LNCaP clone FGC (cell line): ENCODE results near the gene SIK2.

Experiments used
- DNase-seq: peaks from one replicate; pipeline ENCODE4 v3.0.0-alpha.2; 2011; ENCODE audit warnings: low read depth
- H3K4me3 ChIP-seq: 2 replicates; pipeline ENCODE4 v1.5.1; 2011; ENCODE audit warnings: mild to moderate bottlenecking, low read depth, low read length, control low read depth
- TF ChIP-seq, protein P1 (sequence below): IDR thresholded peaks from 2 replicates; pipeline ENCODE4 v1.5.1; 2012; ENCODE audit warnings: mild to moderate bottlenecking; ENCODE audit not compliant: control insufficient read depth, insufficient read depth; ENCODE audit errors: extremely low read depth

Gene SIK2

GRCh38 chr11:111693224-111693937 is 91.1 kb downstream of the SIK2 start:
- H3K4me3 ChIP-seq = no peak overlapping the region
- TF ChIP-seq, protein P1, sequence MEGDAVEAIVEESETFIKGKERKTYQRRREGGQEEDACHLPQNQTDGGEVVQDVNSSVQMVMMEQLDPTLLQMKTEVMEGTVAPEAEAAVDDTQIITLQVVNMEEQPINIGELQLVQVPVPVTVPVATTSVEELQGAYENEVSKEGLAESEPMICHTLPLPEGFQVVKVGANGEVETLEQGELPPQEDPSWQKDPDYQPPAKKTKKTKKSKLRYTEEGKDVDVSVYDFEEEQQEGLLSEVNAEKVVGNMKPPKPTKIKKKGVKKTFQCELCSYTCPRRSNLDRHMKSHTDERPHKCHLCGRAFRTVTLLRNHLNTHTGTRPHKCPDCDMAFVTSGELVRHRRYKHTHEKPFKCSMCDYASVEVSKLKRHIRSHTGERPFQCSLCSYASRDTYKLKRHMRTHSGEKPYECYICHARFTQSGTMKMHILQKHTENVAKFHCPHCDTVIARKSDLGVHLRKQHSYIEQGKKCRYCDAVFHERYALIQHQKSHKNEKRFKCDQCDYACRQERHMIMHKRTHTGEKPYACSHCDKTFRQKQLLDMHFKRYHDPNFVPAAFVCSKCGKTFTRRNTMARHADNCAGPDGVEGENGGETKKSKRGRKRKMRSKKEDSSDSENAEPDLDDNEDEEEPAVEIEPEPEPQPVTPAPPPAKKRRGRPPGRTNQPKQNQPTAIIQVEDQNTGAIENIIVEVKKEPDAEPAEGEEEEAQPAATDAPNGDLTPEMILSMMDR = no peak
- no peak for DNase-seq

GRCh38 chr11:111694851-111695250 is 92.6 kb downstream of the SIK2 start:
- no peak overlapping the region for H3K4me3 ChIP-seq
- DNase-seq = no peak
- TF ChIP-seq, protein P1 = no peak

GRCh38 chr11:111696556-111696955 is 94.3 kb downstream of the SIK2 start:
- no peak overlapping the region for H3K4me3 ChIP-seq
- TF ChIP-seq, protein P1 = no peak
- no peak for DNase-seq

DNA sequence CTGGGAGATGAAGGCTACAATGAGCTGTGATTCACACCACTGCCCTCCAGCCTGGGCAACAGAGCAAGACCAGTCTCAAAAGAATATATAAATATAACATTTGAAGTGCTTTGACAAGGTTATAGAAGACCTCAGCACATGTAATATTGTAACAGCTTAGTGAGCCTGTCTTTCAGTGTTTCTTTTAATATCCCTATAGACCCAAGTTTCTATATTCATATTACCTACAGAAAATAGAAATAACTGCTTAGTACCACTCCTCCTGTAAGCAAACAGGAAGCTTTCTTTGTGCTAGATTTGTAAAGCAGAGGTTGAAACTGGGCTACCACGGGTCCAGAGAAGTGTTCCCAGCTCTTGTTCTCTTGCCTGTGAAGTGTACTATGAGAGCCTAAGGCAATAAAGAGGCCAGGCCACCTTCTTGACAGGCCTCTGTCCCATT is 95.7 kb downstream of the SIK2 start:
- H3K4me3 ChIP-seq = no peak overlapping the region
- no peak for DNase-seq
- TF ChIP-seq, protein P1 = no peak

- no peak overlapping the region for H3K4me3 ChIP-seq
- DNase-seq = no peak
- TF ChIP-seq, protein P1 = no peak
Observed at GRCh38 chr11:111698852-111699559, 96.8 kb downstream of the SIK2 start.

DNA sequence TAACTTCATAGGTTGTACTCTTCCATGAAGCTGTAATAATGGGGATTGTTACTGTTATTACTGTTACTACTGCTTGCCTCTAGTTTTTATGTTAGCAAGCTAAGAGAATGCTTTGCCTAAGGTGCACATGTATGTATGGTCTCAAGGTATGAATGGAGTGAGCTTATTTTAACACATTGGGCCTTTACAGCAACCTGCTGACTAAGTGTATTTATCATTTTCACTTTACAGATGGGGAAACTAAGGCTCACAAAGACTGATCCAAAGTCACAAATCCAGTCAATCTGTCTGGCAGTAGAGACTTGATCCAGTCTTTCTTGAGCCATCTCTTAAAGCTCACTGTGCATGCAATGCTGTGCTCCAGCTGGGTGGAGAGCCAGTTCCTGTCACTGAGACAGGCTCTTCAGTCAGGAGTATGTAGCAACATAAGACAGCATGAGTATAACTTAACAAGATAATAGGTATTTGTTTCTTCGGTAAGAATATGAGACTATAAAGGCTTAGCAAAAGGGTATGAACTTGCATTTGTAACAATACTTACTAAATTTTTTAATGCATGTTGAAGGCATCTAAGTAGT is 97.4 kb downstream of the SIK2 start:
- TF ChIP-seq, protein P1 = no peak
- no peak overlapping the region for H3K4me3 ChIP-seq
- no peak for DNase-seq
